H9 (cell line): ENCODE data around the gene EVL. TPM values are rescaled to one million over a fixed set of nuclear protein-coding genes. Genes with fewer than 3 reads are reported as not detected.
A peak's percentile ranks its signal among the peaks of the same experiment; 100 is the strongest.

Experiments used
- DNase-seq: peaks from one replicate; pipeline ENCODE4 v3.0.0-alpha.2; 2017
- H2AFZ ChIP-seq: one replicate; pipeline ENCODE4 v1.6.1; 2013; ENCODE audit warnings: mild to moderate bottlenecking, low read length, control low read depth, moderate library complexity
- H2AK5ac ChIP-seq: 2 replicates; pipeline ENCODE4 v1.6.1; 2013; ENCODE audit warnings: low read length, control low read depth, mixed read lengths; ENCODE audit not compliant: insufficient read length
- H2BK120ac ChIP-seq: one replicate; pipeline ENCODE4 v1.6.1; 2013; ENCODE audit warnings: low read depth, mild to moderate bottlenecking, low read length, control low read depth, inconsistent platforms; ENCODE audit not compliant: poor library complexity, severe bottlenecking
- H2BK12ac ChIP-seq: 2 replicates; pipeline ENCODE4 v1.6.1; 2013; ENCODE audit warnings: low read length, control low read depth, mixed read lengths, low read depth; ENCODE audit not compliant: insufficient read length
- H2BK15ac ChIP-seq: 2 replicates; pipeline ENCODE4 v1.6.1; 2013; ENCODE audit warnings: low read depth, low read length, control low read depth
- H2BK20ac ChIP-seq: one replicate; pipeline ENCODE4 v1.6.1; 2013; ENCODE audit warnings: low read depth, mild to moderate bottlenecking, low read length, control low read depth, inconsistent platforms; ENCODE audit not compliant: poor library complexity, severe bottlenecking
- H2BK5ac ChIP-seq: 2 replicates; pipeline ENCODE4 v1.6.1; 2013; ENCODE audit warnings: low read length, control low read depth, mixed read lengths; ENCODE audit not compliant: insufficient read length
- H3K14ac ChIP-seq: 2 replicates; pipeline ENCODE4 v1.6.1; 2013; ENCODE audit warnings: low read length, control low read depth; ENCODE audit not compliant: insufficient read depth
- H3K18ac ChIP-seq: 2 replicates; pipeline ENCODE4 v1.6.1; 2013; ENCODE audit warnings: low read depth, mild to moderate bottlenecking, mixed read lengths, low read length, control low read depth; ENCODE audit not compliant: insufficient read length
- H3K23ac ChIP-seq: 2 replicates; pipeline ENCODE4 v1.6.1; 2013; ENCODE audit warnings: low read length, control low read depth, mixed read lengths, low read depth; ENCODE audit not compliant: insufficient read length
- H3K23me2 ChIP-seq: 2 replicates; pipeline ENCODE4 v1.6.1; 2013; ENCODE audit warnings: low read depth, mild to moderate bottlenecking, mixed read lengths, low read length, control low read depth; ENCODE audit not compliant: insufficient read length, poor library complexity, severe bottlenecking
- H3K27ac ChIP-seq: 2 replicates; pipeline ENCODE4 v1.5.1; 2013; ENCODE audit warnings: low read length, control low read depth, mixed read lengths, low read depth; ENCODE audit not compliant: insufficient read length
- H3K27me3 ChIP-seq: 2 replicates; pipeline ENCODE4 v1.6.1; 2013; ENCODE audit warnings: low read length, control low read depth, inconsistent platforms; ENCODE audit not compliant: insufficient read depth
- H3K4ac ChIP-seq: 2 replicates; pipeline ENCODE4 v1.6.1; 2013; ENCODE audit warnings: low read depth, mild to moderate bottlenecking, control low read depth, inconsistent platforms, low read length, moderate library complexity
- H3K4me1 ChIP-seq: 2 replicates; pipeline ENCODE4 v1.6.1; 2013; ENCODE audit warnings: low read length, control low read depth, inconsistent platforms; ENCODE audit not compliant: insufficient read depth
- H3K4me2 ChIP-seq: 2 replicates; pipeline ENCODE4 v1.6.1; 2013; ENCODE audit warnings: low read length, control low read depth, mixed read lengths; ENCODE audit not compliant: insufficient read length, insufficient read depth
- H3K56ac ChIP-seq: 2 replicates; pipeline ENCODE4 v1.6.1; 2013; ENCODE audit warnings: low read depth, mild to moderate bottlenecking, mixed read lengths, low read length, control low read depth; ENCODE audit not compliant: insufficient read length
- H3K79me1 ChIP-seq: 2 replicates; pipeline ENCODE4 v1.6.1; 2013; ENCODE audit warnings: low read depth, mild to moderate bottlenecking, moderate library complexity, low read length, control low read depth, inconsistent platforms; ENCODE audit not compliant: insufficient read depth, poor library complexity, severe bottlenecking
- H3K79me2 ChIP-seq: 2 replicates; pipeline ENCODE4 v1.6.1; 2013; ENCODE audit warnings: low read length, control low read depth, inconsistent platforms; ENCODE audit not compliant: insufficient read depth
- H3K9ac ChIP-seq: 2 replicates; pipeline ENCODE4 v1.6.1; 2013; ENCODE audit warnings: low read length, control low read depth, mixed read lengths; ENCODE audit not compliant: insufficient read length; ENCODE audit errors: extremely low read depth
- H3K9me3 ChIP-seq: one replicate; pipeline ENCODE4 v1.6.1; 2013; ENCODE audit warnings: low read depth, low read length, inconsistent platforms; ENCODE audit not compliant: control insufficient read depth
- H3T11ph ChIP-seq: one replicate; pipeline ENCODE4 v1.6.1; 2013; ENCODE audit warnings: mild to moderate bottlenecking, low read length, control low read depth, inconsistent platforms
- H4K20me1 ChIP-seq: one replicate; pipeline ENCODE4 v1.6.1; 2013; ENCODE audit not compliant: control insufficient read depth, insufficient read length, insufficient read depth
- H4K5ac ChIP-seq: 2 replicates; pipeline ENCODE4 v1.6.1; 2013; ENCODE audit warnings: low read depth, mild to moderate bottlenecking, mixed read lengths, low read length, control low read depth; ENCODE audit not compliant: insufficient read length
- H4K8ac ChIP-seq: replicated peaks from 2 replicates; pipeline ENCODE4 v1.6.1; 2013; ENCODE audit warnings: low read length, control low read depth, mixed read lengths, low read depth; ENCODE audit not compliant: insufficient read length
- H4K91ac ChIP-seq: 2 replicates; pipeline ENCODE4 v1.6.1; 2013; ENCODE audit warnings: low read depth, mild to moderate bottlenecking, moderate library complexity, mixed read lengths, low read length, control low read depth; ENCODE audit not compliant: insufficient read length
- H3K27ac Mint-ChIP-seq, 3 experiments: 2 replicates in 2 of 3; 3 replicates in 1 of 3; pipeline ENCODE4 v1.8.0; 2020 to 2021; ENCODE audit warnings: mixed read lengths in 3 of 3, mild to moderate bottlenecking in 1 of 3, moderate library complexity in 1 of 3
- H3K27me3 Mint-ChIP-seq: 2 replicates; pipeline ENCODE4 v1.8.0; 2021; ENCODE audit warnings: low read depth, mild to moderate bottlenecking, moderate library complexity, mixed read lengths
- H3K36me3 Mint-ChIP-seq, 3 experiments: 2 replicates in 2 of 3; 3 replicates in 1 of 3; pipeline ENCODE4 v1.8.0; 2020 to 2021; ENCODE audit warnings: low read depth in 3 of 3, mixed read lengths in 3 of 3; ENCODE audit not compliant: insufficient read depth in 1 of 3
- H3K4me1 Mint-ChIP-seq, 2 experiments: 2 replicates each; pipeline ENCODE4 v1.8.0; 2020; ENCODE audit warnings: mixed read lengths in 2 of 2
- H3K4me3 Mint-ChIP-seq, 2 experiments: 2 replicates in 1 of 2; 3 replicates in 1 of 2; pipeline ENCODE4 v1.8.0; 2020 to 2021; ENCODE audit warnings: mild to moderate bottlenecking in 2 of 2, mixed read lengths in 2 of 2, moderate library complexity in 1 of 2
- H3K9me3 Mint-ChIP-seq, 2 experiments: 2 replicates in 1 of 2; 3 replicates in 1 of 2; pipeline ENCODE4 v1.8.0; 2020; ENCODE audit warnings: mild to moderate bottlenecking in 2 of 2, mixed read lengths in 2 of 2, moderate library complexity in 1 of 2
- WGBS: extraction: QIAGEN DNeasy Blood & Tissue Kit; methylation state at CpG from one replicate; pipeline ENCODE4 v1.1.7; 2013; ENCODE audit warnings: missing lambda C conversion rate, low lambda C conversion rate, mixed read lengths; ENCODE audit not compliant: insufficient read length; ENCODE audit errors: extremely low coverage; 5-methylcytosine and 5-hydroxymethylcytosine counted together
- total RNA-seq: library from RNA; stranded (reverse); gene quantifications from 2 replicates; pipeline ENCODE4 v1.2.1, GENCODE V29; 2021
- TF ChIP-seq, protein P1 (sequence below): fragments of 200-600 bp; sonication (generic); conservative IDR thresholded peaks from 3 replicates; pipeline ENCODE4 v1.8.0; 2021; ENCODE audit warnings: antibody characterized with exemption, mild to moderate bottlenecking

The EVL gene
- total RNA-seq, 1 experiment from 2014 or later, result 53.2 TPM

DNA sequence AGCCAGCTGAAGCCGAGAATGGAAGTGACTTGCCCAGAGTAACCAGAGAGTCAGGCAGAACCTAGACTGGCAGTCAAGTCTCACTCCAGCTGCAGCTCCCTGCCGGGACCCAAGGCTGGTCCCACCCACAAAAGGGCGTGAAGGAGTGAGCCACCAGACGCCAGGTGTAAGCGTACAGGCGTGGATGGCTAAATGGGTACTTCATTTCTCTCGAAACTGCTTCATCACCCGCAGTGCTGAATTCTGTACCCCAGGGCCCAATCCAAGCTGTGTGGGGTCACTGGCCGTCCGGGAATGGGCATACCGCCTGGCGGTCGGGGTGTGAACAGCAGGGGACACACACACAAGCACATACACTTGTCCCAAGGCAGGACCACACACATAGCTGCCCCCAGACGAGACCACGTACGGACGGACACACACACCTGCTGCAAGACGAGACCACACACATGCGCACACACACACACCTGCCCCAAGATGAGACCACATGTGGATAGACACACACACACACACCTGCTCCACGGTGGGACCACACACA, 59.4 kb downstream of the EVL start:
- Histone ChIP-seq H2BK15ac (no peak overlapping the region), H3K9ac (no peak overlapping the region), H3K27ac (no peak overlapping the region), H2BK5ac (no peak overlapping the region), H3K27me3 (no peaks in the 10 kb centered on the region), H4K91ac (no peak overlapping the region), H3K14ac (no peak overlapping the region), H2BK120ac (no peak overlapping the region), H3K4ac (no peak overlapping the region), H3K4me1 (no peaks in the 10 kb centered on the region), H3K23me2 (no peaks in the 10 kb centered on the region), H3K4me2 (no peak overlapping the region), H4K20me1 (no peaks in the 10 kb centered on the region), H3T11ph (no peak overlapping the region), H3K23ac (no peak overlapping the region), H2BK20ac (no peak overlapping the region), H2AFZ (no peak overlapping the region), H2AK5ac (no peak overlapping the region), H3K79me2 (no peaks in the 10 kb centered on the region), H3K56ac (no peak overlapping the region), H2BK12ac (no peak overlapping the region), H4K8ac (no peak overlapping the region), H3K9me3 (no peaks in the 10 kb centered on the region), H4K5ac (no peak overlapping the region), H3K79me1 (no peaks in the 10 kb centered on the region), H3K18ac (no peak overlapping the region)
- Mint-ChIP-seq H3K36me3 (peaks cover 5 to 13% (median 6%) of the 10 kb centered on the region in 3 experiments; a peak in 6 of 7 replicates), H3K27ac (peak overlapping the region in 1 of 3 experiments; percentile 70; a peak in 2 of 7 replicates), H3K27me3 (no peaks in the 10 kb centered on the region), H3K9me3 (no peaks in the 10 kb centered on the region), H3K4me1 (peaks cover 0 to 3% of the 10 kb centered on the region in 2 experiments; a peak in 2 of 4 replicates), H3K4me3 (no peak overlapping the region)
- DNase-seq, result no peak
- TF ChIP-seq, protein P1, sequence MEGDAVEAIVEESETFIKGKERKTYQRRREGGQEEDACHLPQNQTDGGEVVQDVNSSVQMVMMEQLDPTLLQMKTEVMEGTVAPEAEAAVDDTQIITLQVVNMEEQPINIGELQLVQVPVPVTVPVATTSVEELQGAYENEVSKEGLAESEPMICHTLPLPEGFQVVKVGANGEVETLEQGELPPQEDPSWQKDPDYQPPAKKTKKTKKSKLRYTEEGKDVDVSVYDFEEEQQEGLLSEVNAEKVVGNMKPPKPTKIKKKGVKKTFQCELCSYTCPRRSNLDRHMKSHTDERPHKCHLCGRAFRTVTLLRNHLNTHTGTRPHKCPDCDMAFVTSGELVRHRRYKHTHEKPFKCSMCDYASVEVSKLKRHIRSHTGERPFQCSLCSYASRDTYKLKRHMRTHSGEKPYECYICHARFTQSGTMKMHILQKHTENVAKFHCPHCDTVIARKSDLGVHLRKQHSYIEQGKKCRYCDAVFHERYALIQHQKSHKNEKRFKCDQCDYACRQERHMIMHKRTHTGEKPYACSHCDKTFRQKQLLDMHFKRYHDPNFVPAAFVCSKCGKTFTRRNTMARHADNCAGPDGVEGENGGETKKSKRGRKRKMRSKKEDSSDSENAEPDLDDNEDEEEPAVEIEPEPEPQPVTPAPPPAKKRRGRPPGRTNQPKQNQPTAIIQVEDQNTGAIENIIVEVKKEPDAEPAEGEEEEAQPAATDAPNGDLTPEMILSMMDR, result no peak
- WGBS, result no CpG with 5 or more reads among the region's 20 CpGs
